GM12878 (cell line): ENCODE results near the gene CUTC. TPM values are rescaled to one million over a fixed set of nuclear protein-coding genes. Genes with fewer than 3 reads are reported as not detected.
A peak's percentile ranks its signal among the peaks of the same experiment; 100 is the strongest.

Experiments
- ATAC-seq: fragments of 200-7000 bp; cut with Tn5 transposase; 3 replicates; pipeline ENCODE4 v1.9.1; 2020; ENCODE audit warnings: mild to moderate bottlenecking, moderate library complexity
- BruUV-seq: library from RNA; stranded (reverse); fragments of 400-500 nt; replicated peaks from 2 replicates; lab custom pipeline; 2021; lab: Mats Ljungman, UMichigan
- CTCF ChIA-PET: fragments of 300-600 bp; sonication (Branson Sonifier 250); formaldehyde crosslinking; extraction: SDS; loops from one replicate; lab custom pipeline; 2021; ENCODE audit warnings: inconsistent platforms; lab: Yijun Ruan, JAX
- POLR2A ChIA-PET: fragments of 350-600 bp; formaldehyde crosslinking; extraction: SDS; loops from one replicate; lab custom pipeline; 2021; ENCODE audit warnings: inconsistent platforms; lab: Charles Lee
- RAD21 ChIA-PET: fragments of 300-600 bp; sonication (Branson Sonifier 250); formaldehyde crosslinking; loops from one replicate; lab custom pipeline; 2023; ENCODE audit warnings: antibody characterized with exemption; ENCODE audit not compliant: unreplicated experiment; lab: Charles Lee
- SMC1A ChIA-PET: fragments of 300-600 bp; sonication (Branson Sonifier 250); formaldehyde crosslinking; loops from one replicate; lab custom pipeline; 2023; ENCODE audit not compliant: unreplicated experiment, uncharacterized antibody; lab: Charles Lee
- DNase-seq: peaks from one replicate; pipeline ENCODE4 v3.0.0-alpha.2; 2011; ENCODE audit warnings: low read depth, low spot score
- FAIRE-seq: peaks from 3 replicates; lab custom pipeline; 2011; peaks lifted over from hg19 to GRCh38; lab: Jason Lieb, UNC
- H2AFZ ChIP-seq: 2 replicates; pipeline ENCODE4 v1.6.0; 2011; ENCODE audit warnings: low read depth, low read length, control low read depth; ENCODE audit not compliant: control insufficient read depth
- H3K27ac ChIP-seq: 2 replicates; pipeline ENCODE4 v1.5.1; 2011; ENCODE audit warnings: control low read depth; ENCODE audit not compliant: control insufficient read depth, insufficient read depth
- H3K27me3 ChIP-seq, 2 experiments: replicated peaks in 1 of 2; 2 replicates each; pipeline versions ENCODE4 v1.6.0 to v1.6.1; 2011; ENCODE audit warnings: low read length in 1 of 2; ENCODE audit not compliant: control insufficient read depth in 2 of 2, insufficient read depth in 2 of 2
- H3K36me3 ChIP-seq, 2 experiments: 2 replicates each; pipeline ENCODE4 v1.5.1; 2011; ENCODE audit warnings: low read length in 1 of 2; ENCODE audit not compliant: control insufficient read depth in 2 of 2, insufficient read depth in 2 of 2
- H3K4me1 ChIP-seq: 2 replicates; pipeline ENCODE4 v1.6.1; 2011; ENCODE audit warnings: mild to moderate bottlenecking, low read length, moderate library complexity, mixed read lengths; ENCODE audit not compliant: control insufficient read depth, insufficient read depth
- H3K4me2 ChIP-seq: 2 replicates; pipeline ENCODE4 v1.6.0; 2011; ENCODE audit warnings: control low read depth; ENCODE audit not compliant: control insufficient read depth, insufficient read depth
- H3K4me3 ChIP-seq: fragments of 200-600 bp; sonication (generic); 2 replicates; pipeline ENCODE4 v1.5.1; 2016
- H3K79me2 ChIP-seq: 2 replicates; pipeline ENCODE4 v1.6.0; 2011; ENCODE audit warnings: low read length; ENCODE audit not compliant: control insufficient read depth, insufficient read depth
- H3K9ac ChIP-seq: 2 replicates; pipeline ENCODE4 v1.8.0; 2011; ENCODE audit warnings: low read length, control low read depth, mixed read lengths; ENCODE audit not compliant: control insufficient read depth, insufficient read depth
- H3K9me3 ChIP-seq: replicated peaks from 3 replicates; pipeline ENCODE4 v1.5.1; 2011; ENCODE audit warnings: mild to moderate bottlenecking, low read length; ENCODE audit not compliant: control insufficient read depth, insufficient read depth
- H4K20me1 ChIP-seq: 2 replicates; pipeline ENCODE4 v1.6.0; 2011; ENCODE audit not compliant: control insufficient read depth, insufficient read depth
- CREB1 ChIP-seq: IDR thresholded peaks from 2 replicates; pipeline ENCODE4 v1.6.1; 2012; ENCODE audit warnings: low read depth, mild to moderate bottlenecking, inconsistent platforms
- IKZF2 ChIP-seq, 2 experiments: fragments of 450-650 bp; IDR thresholded peaks; 2 replicates each; pipeline ENCODE4 v1.6.1; 2017; ENCODE audit warnings: mild to moderate bottlenecking in 2 of 2, moderate library complexity in 2 of 2
- MEF2A ChIP-seq: IDR thresholded peaks from 2 replicates; pipeline ENCODE4 v1.6.1; 2011; ENCODE audit warnings: low read depth, mild to moderate bottlenecking, low read length, moderate library complexity; ENCODE audit not compliant: insufficient read depth
- RAD21 ChIP-seq: IDR thresholded peaks from 2 replicates; pipeline ENCODE4 v1.6.1; 2011; ENCODE audit warnings: mild to moderate bottlenecking, low read depth, low read length, moderate library complexity; ENCODE audit not compliant: insufficient read depth
- RFX5 ChIP-seq: IDR thresholded peaks from 2 replicates; pipeline ENCODE4 v1.6.1; 2011; ENCODE audit warnings: low read depth, low read length, improper control_type of control experiment
- SMC3 ChIP-seq: IDR thresholded peaks from 2 replicates; pipeline ENCODE4 v1.6.1; 2011; ENCODE audit warnings: low read length, improper control_type of control experiment, borderline replicate concordance
- ZNF24 ChIP-seq: fragments of 450-650 bp; IDR thresholded peaks from 2 replicates; pipeline ENCODE4 v1.6.1; 2017; ENCODE audit warnings: antibody characterized with exemption, mild to moderate bottlenecking
- in situ Hi-C: fragments of 300-500 bp; cut with MboI; formaldehyde crosslinking; loops from 9 replicates; pipeline ENCODE4 v1.14.3; 2018; ENCODE audit warnings: mixed read lengths
- intact Hi-C: fragments of 100-400 bp; cut with micrococcal nuclease; formaldehyde crosslinking; loops from one replicate; pipeline ENCODE4 v1.14.2; 2022; ENCODE audit not compliant: unreplicated experiment
- polyA plus RNA-seq, 11 experiments: library from polyadenylated mRNA; depleted of rRNA in 4 of 11; unstranded in 6 of 11; stranded (reverse) in 5 of 11; fragments of >200 nt; fragmentation: Nextera tagmentation in 4 of 11; fragmentation: Illumina TruSeq in 1 of 11; extraction: Ambion mirVana in 4 of 11; extraction: Trizol in 1 of 11; gene quantifications; 1 replicate in 1 of 11; 2 replicates in 10 of 11; pipeline versions ENCODE4 v1.2.1 to v1.2.3, GENCODE V29; 2011 to 2016; ENCODE audit warnings: inconsistent platforms in 2 of 11, missing spikeins in 2 of 11, low read depth in 1 of 11
- total RNA-seq, 4 experiments: library from RNA; depleted of rRNA in 3 of 4; stranded (reverse); fragments of >200 nt in 3 of 4; fragmentation: Illumina TruSeq in 1 of 4; extraction: Trizol in 1 of 4; gene quantifications; 2 replicates each; pipeline versions ENCODE4 v1.2.1 to v1.2.3, GENCODE V29; 2013 to 2021
- TF ChIP-seq, protein P1 (sequence below): fragments of 450-650 bp; IDR thresholded peaks from 2 replicates; pipeline ENCODE4 v1.6.1; 2017; ENCODE audit warnings: antibody characterized with exemption, mild to moderate bottlenecking, moderate library complexity
- TF ChIP-seq, protein P2 (sequence below): IDR thresholded peaks from 2 replicates; pipeline ENCODE4 v1.6.1; 2012; ENCODE audit warnings: low read depth, low read length, improper control_type of control experiment
- TF ChIP-seq, protein P3 (sequence below), 3 experiments: IDR thresholded peaks in 2 of 3; conservative IDR thresholded peaks in 1 of 3; 2 replicates each; pipeline ENCODE4 v1.5.1; 2011; ENCODE audit warnings: low read depth in 3 of 3, low read length in 3 of 3, mild to moderate bottlenecking in 3 of 3, control low read depth in 2 of 3, moderate library complexity in 2 of 3, inconsistent platforms in 1 of 3, mixed read lengths in 1 of 3; ENCODE audit not compliant: control insufficient read depth in 2 of 3, insufficient read depth in 1 of 3; ENCODE audit errors: extremely low read depth in 1 of 3

The CUTC gene
- total and polyA plus RNA-seq, 10 of the 15 experiments (the other 5 are each of a cell fraction or from before 2014, with no cell fraction given), result 23.8 to 71.7 (median 40.8) TPM

DNA sequence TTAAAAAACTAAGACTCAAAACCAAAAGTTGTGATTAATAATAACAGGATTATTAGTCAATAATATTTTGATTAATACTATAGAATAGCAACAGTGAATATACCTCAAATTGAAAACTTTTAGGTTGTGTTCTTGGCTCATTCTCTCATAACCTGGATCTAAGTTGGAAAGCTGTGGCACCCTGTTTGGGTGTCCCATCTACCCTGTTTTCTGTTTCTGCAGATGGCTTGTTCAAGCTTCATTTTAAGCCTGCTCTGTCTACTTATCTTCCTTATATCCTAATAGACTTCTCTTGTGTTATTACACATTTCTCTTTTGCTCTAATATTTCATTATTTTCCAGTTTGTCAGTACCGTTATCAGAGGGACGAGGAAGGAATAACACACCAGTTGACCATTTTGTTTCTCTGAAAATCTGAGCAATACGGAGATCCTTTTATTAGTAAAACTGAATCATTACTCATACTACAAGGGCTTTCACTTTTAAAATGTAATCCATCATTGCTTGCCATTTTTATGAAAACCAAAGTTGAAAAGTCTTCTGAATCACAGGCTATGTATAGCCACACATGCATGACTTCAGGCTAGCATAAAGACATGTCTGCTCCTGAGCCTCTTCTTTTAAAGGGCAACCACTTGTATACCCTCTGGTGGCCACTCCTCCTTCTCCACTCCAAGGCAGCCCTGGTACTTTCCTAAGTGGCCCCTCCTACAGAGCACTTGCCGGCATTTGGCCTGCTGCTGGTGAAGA, 22.4 kb upstream of the CUTC start (continued):
- TF ChIP-seq, protein P1, sequence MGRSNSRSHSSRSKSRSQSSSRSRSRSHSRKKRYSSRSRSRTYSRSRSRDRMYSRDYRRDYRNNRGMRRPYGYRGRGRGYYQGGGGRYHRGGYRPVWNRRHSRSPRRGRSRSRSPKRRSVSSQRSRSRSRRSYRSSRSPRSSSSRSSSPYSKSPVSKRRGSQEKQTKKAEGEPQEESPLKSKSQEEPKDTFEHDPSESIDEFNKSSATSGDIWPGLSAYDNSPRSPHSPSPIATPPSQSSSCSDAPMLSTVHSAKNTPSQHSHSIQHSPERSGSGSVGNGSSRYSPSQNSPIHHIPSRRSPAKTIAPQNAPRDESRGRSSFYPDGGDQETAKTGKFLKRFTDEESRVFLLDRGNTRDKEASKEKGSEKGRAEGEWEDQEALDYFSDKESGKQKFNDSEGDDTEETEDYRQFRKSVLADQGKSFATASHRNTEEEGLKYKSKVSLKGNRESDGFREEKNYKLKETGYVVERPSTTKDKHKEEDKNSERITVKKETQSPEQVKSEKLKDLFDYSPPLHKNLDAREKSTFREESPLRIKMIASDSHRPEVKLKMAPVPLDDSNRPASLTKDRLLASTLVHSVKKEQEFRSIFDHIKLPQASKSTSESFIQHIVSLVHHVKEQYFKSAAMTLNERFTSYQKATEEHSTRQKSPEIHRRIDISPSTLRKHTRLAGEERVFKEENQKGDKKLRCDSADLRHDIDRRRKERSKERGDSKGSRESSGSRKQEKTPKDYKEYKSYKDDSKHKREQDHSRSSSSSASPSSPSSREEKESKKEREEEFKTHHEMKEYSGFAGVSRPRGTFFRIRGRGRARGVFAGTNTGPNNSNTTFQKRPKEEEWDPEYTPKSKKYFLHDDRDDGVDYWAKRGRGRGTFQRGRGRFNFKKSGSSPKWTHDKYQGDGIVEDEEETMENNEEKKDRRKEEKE, result no peak
- peak; percentile 46 to 66; a peak in 2 of 4 replicates for TF ChIP-seq IKZF2 (IDR thresholded peaks at IDR 0.05)

DNA sequence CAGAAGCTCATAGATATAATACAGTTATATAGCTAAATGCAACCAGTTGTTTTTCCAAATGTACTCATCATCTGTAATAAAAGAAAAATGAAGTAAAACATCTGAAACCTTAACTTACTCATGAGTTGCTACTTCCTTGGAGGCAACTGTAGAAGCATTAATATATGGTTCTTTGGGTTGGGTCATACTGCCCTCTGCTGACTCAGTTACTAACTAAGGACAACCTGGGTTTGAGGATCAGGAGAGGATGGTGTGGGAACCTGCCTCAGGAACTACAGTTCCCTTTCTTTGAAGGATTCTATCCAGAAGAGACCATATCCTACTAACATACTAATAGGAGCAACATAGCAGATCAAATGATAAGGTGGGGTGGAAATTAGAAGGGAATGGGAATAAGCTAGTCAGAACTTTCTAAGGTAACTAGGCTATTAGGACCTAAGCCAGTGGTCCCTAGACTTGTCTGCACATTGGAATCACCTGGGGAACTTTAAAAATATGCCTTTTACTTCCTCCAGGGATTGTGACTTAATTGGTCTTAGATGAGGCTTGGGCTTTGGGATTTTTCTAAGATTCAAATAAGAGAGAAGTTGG, 20.8 kb upstream of the CUTC start:
- in situ Hi-C loops (loop anchor here (5.0 kb wide), 2 partner anchors 84 to 279 kb away; partner anchors contain the start of gene GOT1), intact Hi-C loops (loop anchor here (1.0 to 2.0 kb wide), 5 partner anchors 81 to 319 kb away; no protein-coding TSS in a partner anchor)
- Histone ChIP-seq H3K36me3 (peaks cover 0 to 20% of the 10 kb centered on the region in 2 experiments), H3K9me3 (no peaks in the 10 kb centered on the region), H3K9ac (no peak overlapping the region), H3K4me3 (no peak overlapping the region), H3K4me2 (no peak overlapping the region), H4K20me1 (no peaks in the 10 kb centered on the region), H3K27me3 (no peaks in the 10 kb centered on the region), H2AFZ (no peak overlapping the region), H3K79me2 (no peaks in the 10 kb centered on the region), H3K4me1 (peaks cover 6% of the 10 kb centered on the region; the same call in 1 of the 2 replicates), H3K27ac (no peak overlapping the region)
- FAIRE-seq, result peak; percentile 78
- peak; percentile 15 for DNase-seq
- BruUV-seq, result no TSS peak
- ChIA-PET SMC1A (interaction anchor here (0.6 to 3.5 kb wide), 15 partner anchors 40 to 275 kb away, joined by 3 to 25 read pairs (median 4); no protein-coding TSS in a partner anchor), RAD21 (interaction anchor here (0.6 to 2.6 kb wide), 8 partner anchors 21 to 275 kb away, joined by 3 to 15 read pairs (median 5); partner anchors contain the start of genes COX15, CUTC, ENTPD7 and SLC25A28), POLR2A (no interaction called here), CTCF (interaction anchor here (0.7 to 8.7 kb wide), 14 partner anchors 15 to 278 kb away, joined by 3 to 59 read pairs (median 7); partner anchors contain the start of genes COX15, CUTC, ENTPD7 and SLC25A28)
- peak; percentile 85 for ATAC-seq
- 0 out of 2 replicates have a peak, but pooled peaks have one; percentile 34 for TF ChIP-seq ZNF24
- peak; percentile 54; the same call in 1 of the 2 replicates for TF ChIP-seq SMC3
- no peak for TF ChIP-seq IKZF2 (IDR thresholded peaks at IDR 0.05)
- no peak for TF ChIP-seq MEF2A
- peak; percentile 78 for TF ChIP-seq RAD21
- TF ChIP-seq RFX5, result peak; percentile 85
- TF ChIP-seq CREB1, result 0 out of 2 replicates have a peak, but pooled peaks have one; percentile 17
- TF ChIP-seq, protein P2, sequence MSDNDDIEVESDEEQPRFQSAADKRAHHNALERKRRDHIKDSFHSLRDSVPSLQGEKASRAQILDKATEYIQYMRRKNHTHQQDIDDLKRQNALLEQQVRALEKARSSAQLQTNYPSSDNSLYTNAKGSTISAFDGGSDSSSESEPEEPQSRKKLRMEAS, result no peak
- TF ChIP-seq, protein P3, sequence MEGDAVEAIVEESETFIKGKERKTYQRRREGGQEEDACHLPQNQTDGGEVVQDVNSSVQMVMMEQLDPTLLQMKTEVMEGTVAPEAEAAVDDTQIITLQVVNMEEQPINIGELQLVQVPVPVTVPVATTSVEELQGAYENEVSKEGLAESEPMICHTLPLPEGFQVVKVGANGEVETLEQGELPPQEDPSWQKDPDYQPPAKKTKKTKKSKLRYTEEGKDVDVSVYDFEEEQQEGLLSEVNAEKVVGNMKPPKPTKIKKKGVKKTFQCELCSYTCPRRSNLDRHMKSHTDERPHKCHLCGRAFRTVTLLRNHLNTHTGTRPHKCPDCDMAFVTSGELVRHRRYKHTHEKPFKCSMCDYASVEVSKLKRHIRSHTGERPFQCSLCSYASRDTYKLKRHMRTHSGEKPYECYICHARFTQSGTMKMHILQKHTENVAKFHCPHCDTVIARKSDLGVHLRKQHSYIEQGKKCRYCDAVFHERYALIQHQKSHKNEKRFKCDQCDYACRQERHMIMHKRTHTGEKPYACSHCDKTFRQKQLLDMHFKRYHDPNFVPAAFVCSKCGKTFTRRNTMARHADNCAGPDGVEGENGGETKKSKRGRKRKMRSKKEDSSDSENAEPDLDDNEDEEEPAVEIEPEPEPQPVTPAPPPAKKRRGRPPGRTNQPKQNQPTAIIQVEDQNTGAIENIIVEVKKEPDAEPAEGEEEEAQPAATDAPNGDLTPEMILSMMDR (IDR thresholded peaks at IDR 0.05 in 2 of 3, conservative IDR thresholded peaks at IDR 0.05 in 1 of 3; ENCODE audit: control insufficient read depth in 2 of 3, extremely low read depth in 1 of 3, insufficient read depth in 1 of 3, low read depth in 3 of 3, low read length in 3 of 3), result peak; percentile 57 to 73 (median 60)
